ENCODE measurements around the gene HLA-DPB1.

Gene HLA-DPB1

GRCh38 chr6:33069021-33069738, 6.6 kb upstream of the HLA-DPB1 start:
- no peak overlapping the region for H3K4me3 ChIP-seq (ENCODE audit: low read depth, low read length)
- TF ChIP-seq, protein P1, sequence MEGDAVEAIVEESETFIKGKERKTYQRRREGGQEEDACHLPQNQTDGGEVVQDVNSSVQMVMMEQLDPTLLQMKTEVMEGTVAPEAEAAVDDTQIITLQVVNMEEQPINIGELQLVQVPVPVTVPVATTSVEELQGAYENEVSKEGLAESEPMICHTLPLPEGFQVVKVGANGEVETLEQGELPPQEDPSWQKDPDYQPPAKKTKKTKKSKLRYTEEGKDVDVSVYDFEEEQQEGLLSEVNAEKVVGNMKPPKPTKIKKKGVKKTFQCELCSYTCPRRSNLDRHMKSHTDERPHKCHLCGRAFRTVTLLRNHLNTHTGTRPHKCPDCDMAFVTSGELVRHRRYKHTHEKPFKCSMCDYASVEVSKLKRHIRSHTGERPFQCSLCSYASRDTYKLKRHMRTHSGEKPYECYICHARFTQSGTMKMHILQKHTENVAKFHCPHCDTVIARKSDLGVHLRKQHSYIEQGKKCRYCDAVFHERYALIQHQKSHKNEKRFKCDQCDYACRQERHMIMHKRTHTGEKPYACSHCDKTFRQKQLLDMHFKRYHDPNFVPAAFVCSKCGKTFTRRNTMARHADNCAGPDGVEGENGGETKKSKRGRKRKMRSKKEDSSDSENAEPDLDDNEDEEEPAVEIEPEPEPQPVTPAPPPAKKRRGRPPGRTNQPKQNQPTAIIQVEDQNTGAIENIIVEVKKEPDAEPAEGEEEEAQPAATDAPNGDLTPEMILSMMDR (IDR thresholded peaks at IDR 0.05; ENCODE audit: insufficient read depth, low read length, missing control alignments): no peak
- CTCF ChIA-PET: interaction anchor here (0.6 to 2.2 kb wide), 4 partner anchors 13 to 480 kb away, joined by 3 to 9 read pairs (median 3); no protein-coding TSS in a partner anchor
- POLR2A ChIA-PET: no interaction called here
- DNase-seq (ENCODE audit: low read depth, low spot score): no peak

DNA sequence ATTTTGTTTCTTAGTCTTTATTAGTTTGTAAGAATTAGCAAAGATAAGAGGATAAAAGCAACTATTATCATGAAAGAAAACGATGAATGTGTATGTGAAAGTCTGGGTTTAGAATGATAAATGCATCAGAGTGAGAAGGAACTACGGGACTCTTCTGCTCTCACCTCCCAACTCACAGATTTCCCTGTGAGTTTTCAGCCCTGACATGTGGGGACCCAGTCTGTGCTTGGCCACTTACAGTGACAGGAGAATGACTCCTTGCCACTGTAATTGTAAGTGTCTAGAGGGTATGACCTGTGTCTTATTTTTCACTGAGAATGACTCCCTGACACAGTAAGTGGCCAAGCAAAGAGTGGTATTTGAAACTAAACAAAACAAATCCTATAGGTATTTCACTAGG, 4.9 kb upstream of the HLA-DPB1 start:
- ChIA-PET CTCF (interaction anchor here (1.5 to 2.2 kb wide), 2 partner anchors 11 to 177 kb away, joined by 3 to 9 read pairs; no protein-coding TSS in a partner anchor), POLR2A (no interaction called here)
- DNase-seq (ENCODE audit: low read depth, low spot score): no peak
- TF ChIP-seq, protein P1 (IDR thresholded peaks at IDR 0.05; ENCODE audit: insufficient read depth, low read length, missing control alignments): no peak
- no peak overlapping the region for H3K4me3 ChIP-seq (ENCODE audit: low read depth, low read length)

- H3K4me3 ChIP-seq (ENCODE audit: low read depth, low read length): no peak overlapping the region
- CTCF ChIA-PET: no interaction called here
- POLR2A ChIA-PET: no interaction called here
- no peak for DNase-seq (ENCODE audit: low read depth, low spot score)
- TF ChIP-seq, protein P1 (IDR thresholded peaks at IDR 0.05; ENCODE audit: insufficient read depth, low read length, missing control alignments): no peak
Observed at GRCh38 chr6:33071569-33071968, 4.2 kb upstream of the HLA-DPB1 start.

DNA sequence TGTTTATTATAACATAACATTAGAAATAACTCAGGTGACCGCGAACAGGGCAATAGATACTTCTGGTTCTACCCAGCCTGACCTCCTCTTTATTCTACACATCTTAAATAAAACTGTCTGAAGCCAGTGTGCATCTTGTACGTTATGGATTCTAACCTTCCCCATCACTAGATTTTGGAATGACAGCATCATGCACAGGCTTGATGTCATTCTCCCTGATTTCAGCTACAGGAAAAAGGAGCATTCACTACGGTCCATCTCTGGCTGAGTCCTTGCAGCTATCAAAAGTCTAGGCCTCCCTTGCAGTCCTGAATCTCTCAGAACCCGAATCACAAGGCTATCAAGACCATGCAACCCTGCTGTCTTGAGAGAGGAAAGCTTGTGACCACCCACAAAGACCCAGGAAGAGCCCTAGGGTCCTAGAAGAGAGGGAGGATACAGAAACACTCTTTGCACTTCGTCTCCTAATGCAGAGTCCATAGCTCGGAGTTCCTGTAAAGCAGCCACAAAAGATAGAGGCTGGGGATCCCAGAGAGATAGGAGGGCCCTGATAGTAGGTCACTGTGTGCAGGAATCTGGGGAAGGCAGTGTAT, 3.2 kb upstream of the HLA-DPB1 start:
- ChIA-PET CTCF (interaction anchor here (0.6 to 1.8 kb wide), 3 partner anchors 10 to 56 kb away, joined by 3 to 11 read pairs (median 3); no protein-coding TSS in a partner anchor), POLR2A (interaction anchor here (0.9 kb wide), 1 partner anchor 101 kb away, joined by 4 read pairs; no protein-coding TSS in a partner anchor)
- no peak for DNase-seq (ENCODE audit: low read depth, low spot score)
- H3K4me3 ChIP-seq (ENCODE audit: low read depth, low read length): no peak overlapping the region
- TF ChIP-seq, protein P1 (IDR thresholded peaks at IDR 0.05; ENCODE audit: insufficient read depth, low read length, missing control alignments): no peak

DNA sequence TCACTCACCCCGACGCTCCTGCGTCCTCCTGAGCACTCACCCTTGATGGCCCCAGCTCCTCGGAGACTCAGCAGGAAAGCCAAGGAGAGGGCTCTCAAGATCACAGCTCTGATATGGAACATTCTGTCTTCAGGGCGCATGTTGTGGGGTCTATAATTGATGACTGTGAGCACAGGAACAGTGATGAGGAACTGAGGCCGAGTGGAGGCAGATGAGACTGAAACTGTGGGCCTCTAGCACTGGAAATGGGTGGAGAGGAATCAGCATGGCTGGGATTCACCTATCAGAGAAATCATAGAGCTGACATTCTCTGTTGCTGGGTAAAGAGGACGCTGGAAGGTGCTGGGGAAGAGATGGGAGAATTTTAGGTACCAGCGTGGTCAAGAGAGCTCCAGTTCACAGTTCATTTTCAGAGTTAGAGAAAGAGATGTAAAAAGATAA, 2.3 kb upstream of the HLA-DPB1 start, which contains the start of gene HLA-DPA1:
TSS of gene HLA-DPA1 (minus strand) at position 219 of the 441 bp plus-strand sequence.
- TF ChIP-seq, protein P1 (IDR thresholded peaks at IDR 0.05; ENCODE audit: insufficient read depth, low read length, missing control alignments): no peak
- POLR2A ChIA-PET: interaction anchor here (0.9 kb wide), 1 partner anchor 102 kb away, joined by 4 read pairs; no protein-coding TSS in a partner anchor
- CTCF ChIA-PET: interaction anchor here (1.8 kb wide), 1 partner anchor 9 kb away, joined by 11 read pairs; no protein-coding TSS in a partner anchor
- no peak within 1 kb of the TSS for H3K4me3 ChIP-seq (ENCODE audit: low read depth, low read length)
- DNase-seq (ENCODE audit: low read depth, low spot score): no peak

GRCh38 chr6:33075208-33075567, 602 bp upstream of the HLA-DPB1 start:
- CTCF ChIA-PET: interaction anchor here (1.4 kb wide), 1 partner anchor 61 kb away, joined by 4 read pairs; no protein-coding TSS in a partner anchor
- POLR2A ChIA-PET: interaction anchor here (1.1 kb wide), 1 partner anchor 103 kb away, joined by 4 read pairs; no protein-coding TSS in a partner anchor

More at GRCh38 chr6:33075208-33075567, 602 bp upstream of the HLA-DPB1 start:
- no peak for DNase-seq (ENCODE audit: low read depth, low spot score)
- H3K4me3 ChIP-seq (ENCODE audit: low read depth, low read length): no peak overlapping the region
- TF ChIP-seq, protein P1 (IDR thresholded peaks at IDR 0.05; ENCODE audit: insufficient read depth, low read length, missing control alignments): no peak

All from AG04449 (cell line).